ENCODE measurements around the gene TEX261. TPM values are rescaled to one million over a fixed set of nuclear protein-coding genes. Genes with fewer than 3 reads are reported as not detected.
"Not testable (repeated sequence)": the region's sequence is repeated elsewhere in the genome, so short reads cannot be mapped to it uniquely, and the experiment has no call there.

The TEX261 gene
- 10 to 100 TPM; 61.1 to 70.0 TPM for total RNA-seq
- 10 to 100 TPM; 39.6 to 43.0 TPM for polyA plus RNA-seq

- Mint-ChIP-seq H3K4me1 (peaks cover 24 to 40% (median 32%) of the 10 kb centered on the region in 4 donors), H3K27me3 (no peaks in the 10 kb centered on the region), H3K27ac (peak within 1 kb of the TSS; percentile 91 to 98 (median 95)), H3K4me3 (peak within 1 kb of the TSS; percentile 95 to 99 (median 96)), H3K9me3 (no peaks in the 10 kb centered on the region), H3K36me3 (peaks cover 15 to 29% of the 10 kb centered on the region in 2 donors)
- no peaks in the 10 kb centered on the region for H3K9me3 ChIP-seq (ENCODE audit: control insufficient read depth in 1 of 2, low read length in 2 of 2)
- intact Hi-C loops (cut with micrococcal nuclease), result loop anchor here (1.0 to 2.0 kb wide), 6 partner anchors 10 to 690 kb away; partner anchors contain the start of genes NAGK and PAIP2B
- peak; percentile 88 to 91 (median 89) for DNase-seq
- peak within 1 kb of the TSS; percentile 81 for H3K27ac ChIP-seq (ENCODE audit: low read depth, low read length)
- CTCF ChIA-PET (ENCODE audit: partially characterized antibody), result no interaction called here
- H3K27me3 ChIP-seq (ENCODE audit: insufficient read depth, low read length), result no peaks in the 10 kb centered on the region
- H3K4me1 ChIP-seq (ENCODE audit: insufficient read depth, low read length), result peaks cover 26% of the 10 kb centered on the region
- peak within 1 kb of the TSS; percentile 68 to 87 for H3K4me3 ChIP-seq (ENCODE audit: low read length in 2 of 2)
- peaks cover 14% of the 10 kb centered on the region for H3K36me3 ChIP-seq (ENCODE audit: insufficient read depth, low read length)
- POLR2A ChIA-PET (ENCODE audit: partially characterized antibody), result interaction anchor here (0.5 to 1.5 kb wide), 5 partner anchors 10 to 135 kb away, joined by 3 to 6 read pairs (median 4); partner anchors contain the start of genes ANKRD53, MCEE and NAGK
Measured at GRCh38 chr2:70994699-70995425, at the start of gene TEX261. TSS of gene TEX261 (minus strand) at chr2:70994873. CDS start at chr2:70994757, 116 bp downstream.

GRCh38 chr2:71043531-71044407 lies 49.1 kb upstream of the TEX261 start:
- no peak for DNase-seq
- no peaks in the 10 kb centered on the region for H3K9me3 Mint-ChIP-seq

GRCh38 chr2:71042287-71042686 lies 47.6 kb upstream of the TEX261 start:
- Histone ChIP-seq H3K27me3 (ENCODE audit: insufficient read depth, low read length) (peaks cover 5% of the 10 kb centered on the region), H3K4me1 (ENCODE audit: insufficient read depth, low read length) (no peaks in the 10 kb centered on the region), H3K36me3 (ENCODE audit: insufficient read depth, low read length) (no peaks in the 10 kb centered on the region), H3K4me3 (ENCODE audit: low read length in 2 of 2) (no peak overlapping the region), H3K9me3 (ENCODE audit: control insufficient read depth in 1 of 2, low read length in 2 of 2) (no peaks in the 10 kb centered on the region), H3K27ac (ENCODE audit: low read depth, low read length) (no peak overlapping the region)
- no peaks in the 10 kb centered on the region for H3K36me3 Mint-ChIP-seq
- ChIA-PET CTCF (ENCODE audit: partially characterized antibody) (no interaction called here), POLR2A (ENCODE audit: partially characterized antibody) (no interaction called here)
- H3K4me3 Mint-ChIP-seq, result no peak overlapping the region
- H3K27me3 Mint-ChIP-seq, result peaks cover 8 to 18% of the 10 kb centered on the region in 2 donors
- no peak for DNase-seq
- intact Hi-C loops (cut with micrococcal nuclease), result no loop called here
- H3K4me1 Mint-ChIP-seq, result no peaks in the 10 kb centered on the region
- no peaks in the 10 kb centered on the region for H3K9me3 Mint-ChIP-seq
- H3K27ac Mint-ChIP-seq, result no peak overlapping the region

More at GRCh38 chr2:71043531-71044407, 49.1 kb upstream of the TEX261 start:
- peaks cover 5% of the 10 kb centered on the region for H3K27me3 ChIP-seq (ENCODE audit: insufficient read depth, low read length)
- ChIA-PET CTCF (ENCODE audit: partially characterized antibody) (no interaction called here), POLR2A (ENCODE audit: partially characterized antibody) (no interaction called here)
- H3K4me3 Mint-ChIP-seq, result no peak overlapping the region
- no peak overlapping the region for H3K4me3 ChIP-seq (ENCODE audit: low read length in 2 of 2)
- H3K27ac ChIP-seq (ENCODE audit: low read depth, low read length), result no peak overlapping the region
- H3K4me1 ChIP-seq (ENCODE audit: insufficient read depth, low read length), result no peaks in the 10 kb centered on the region
- no peaks in the 10 kb centered on the region for H3K4me1 Mint-ChIP-seq
- H3K9me3 ChIP-seq (ENCODE audit: control insufficient read depth in 1 of 2, low read length in 2 of 2), result no peaks in the 10 kb centered on the region
- no peaks in the 10 kb centered on the region for H3K36me3 ChIP-seq (ENCODE audit: insufficient read depth, low read length)
- H3K27me3 Mint-ChIP-seq, result peaks cover 8% of the 10 kb centered on the region in 2 donors
- no peaks in the 10 kb centered on the region for H3K36me3 Mint-ChIP-seq
- no peak overlapping the region for H3K27ac Mint-ChIP-seq
- intact Hi-C loops (cut with micrococcal nuclease), result no loop called here

- DNase-seq; H3K27me3 ChIP-seq (ENCODE audit: insufficient read depth, low read length); H3K27ac Mint-ChIP-seq; H3K4me1 Mint-ChIP-seq; H3K9me3 ChIP-seq (ENCODE audit: control insufficient read depth in 1 of 2, low read length in 2 of 2); H3K4me3 Mint-ChIP-seq; H3K36me3 ChIP-seq (ENCODE audit: insufficient read depth, low read length); POLR2A ChIA-PET (ENCODE audit: partially characterized antibody); H3K27ac ChIP-seq (ENCODE audit: low read depth, low read length); H3K4me3 ChIP-seq (ENCODE audit: low read length in 2 of 2); H3K9me3 Mint-ChIP-seq; intact Hi-C loops (cut with micrococcal nuclease); H3K36me3 Mint-ChIP-seq; H3K4me1 ChIP-seq (ENCODE audit: insufficient read depth, low read length); CTCF ChIA-PET (ENCODE audit: partially characterized antibody): not testable (repeated sequence)
- H3K27me3 Mint-ChIP-seq, result peaks cover 6 to 26% of the 10 kb centered on the region in 2 donors
Measured at GRCh38 chr2:71036296-71036695, 41.6 kb upstream of the TEX261 start.

DNA sequence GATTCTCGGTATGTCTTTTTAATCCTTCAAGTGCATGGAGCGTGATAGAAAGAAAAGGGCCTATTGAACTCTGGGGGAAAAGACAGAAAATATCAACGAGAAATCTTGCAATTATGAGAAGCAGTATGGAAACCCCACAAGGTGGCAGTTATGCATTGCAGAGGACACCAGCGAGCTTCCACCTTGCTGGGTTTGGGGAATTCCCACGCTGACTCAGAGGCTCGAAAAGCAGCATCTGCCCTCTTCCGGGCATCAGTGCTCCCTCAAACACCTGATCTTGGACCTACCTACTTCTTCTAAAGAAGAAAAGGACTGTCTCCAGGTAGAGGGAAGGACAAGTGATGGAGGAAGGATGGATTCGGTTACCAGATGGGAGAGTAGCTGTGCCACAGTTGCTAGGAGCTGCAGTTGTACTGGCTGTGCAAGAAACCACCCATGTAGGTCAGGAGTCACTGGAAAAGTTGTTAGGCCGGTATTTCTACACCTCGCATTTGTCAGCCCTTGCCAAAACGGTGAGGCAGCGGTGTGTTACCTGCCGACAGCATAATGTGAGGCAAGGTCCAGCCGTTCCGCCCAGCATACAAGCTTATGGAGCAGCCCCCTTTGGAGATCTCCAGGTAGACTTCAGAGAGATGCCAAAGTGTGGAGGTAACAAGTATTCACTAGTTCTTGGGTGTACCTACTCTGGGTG lies 29.0 kb upstream of the TEX261 start:
- H3K36me3 ChIP-seq (ENCODE audit: insufficient read depth, low read length); intact Hi-C loops (cut with micrococcal nuclease); H3K36me3 Mint-ChIP-seq; H3K9me3 ChIP-seq (ENCODE audit: control insufficient read depth in 1 of 2, low read length in 2 of 2); H3K27me3 Mint-ChIP-seq; H3K4me3 Mint-ChIP-seq; H3K9me3 Mint-ChIP-seq; H3K27ac ChIP-seq (ENCODE audit: low read depth, low read length); H3K27me3 ChIP-seq (ENCODE audit: insufficient read depth, low read length); H3K4me3 ChIP-seq (ENCODE audit: low read length in 2 of 2); H3K4me1 ChIP-seq (ENCODE audit: insufficient read depth, low read length): not testable (repeated sequence)
- DNase-seq, result peak; percentile 40 to 82 (median 55)
- ChIA-PET CTCF (ENCODE audit: partially characterized antibody) (interaction anchor here (0.8 to 1.9 kb wide), 2 partner anchors 48 to 276 kb away, joined by 4 to 6 read pairs; no protein-coding TSS in a partner anchor), POLR2A (ENCODE audit: partially characterized antibody) (interaction anchor here (1.2 to 1.4 kb wide), 2 partner anchors 44 to 48 kb away, joined by 4 read pairs; partner anchors contain the start of gene NAGK)
- Mint-ChIP-seq H3K4me1 (peaks cover 7 to 10% (median 9%) of the 10 kb centered on the region in 4 donors), H3K27ac (peak overlapping the region; percentile 36 to 86 (median 72))

GRCh38 chr2:71021394-71021793 lies 26.7 kb upstream of the TEX261 start:
- H3K36me3 Mint-ChIP-seq; H3K27ac ChIP-seq (ENCODE audit: low read depth, low read length); H3K4me3 Mint-ChIP-seq; H3K27ac Mint-ChIP-seq; H3K27me3 ChIP-seq (ENCODE audit: insufficient read depth, low read length); DNase-seq; intact Hi-C loops (cut with micrococcal nuclease); H3K9me3 ChIP-seq (ENCODE audit: control insufficient read depth in 1 of 2, low read length in 2 of 2); H3K4me1 ChIP-seq (ENCODE audit: insufficient read depth, low read length); H3K36me3 ChIP-seq (ENCODE audit: insufficient read depth, low read length); H3K27me3 Mint-ChIP-seq; H3K4me3 ChIP-seq (ENCODE audit: low read length in 2 of 2); POLR2A ChIA-PET (ENCODE audit: partially characterized antibody); H3K9me3 Mint-ChIP-seq; CTCF ChIA-PET (ENCODE audit: partially characterized antibody): not testable (repeated sequence)
- peaks cover 7 to 10% (median 9%) of the 10 kb centered on the region in 4 donors for H3K4me1 Mint-ChIP-seq

GRCh38 chr2:71019989-71020388 lies 25.3 kb upstream of the TEX261 start:
- H3K9me3 ChIP-seq (ENCODE audit: control insufficient read depth in 1 of 2, low read length in 2 of 2); H3K9me3 Mint-ChIP-seq; CTCF ChIA-PET (ENCODE audit: partially characterized antibody); intact Hi-C loops (cut with micrococcal nuclease); POLR2A ChIA-PET (ENCODE audit: partially characterized antibody); H3K27ac Mint-ChIP-seq; H3K27ac ChIP-seq (ENCODE audit: low read depth, low read length); H3K4me3 ChIP-seq (ENCODE audit: low read length in 2 of 2); H3K4me3 Mint-ChIP-seq; H3K27me3 Mint-ChIP-seq; H3K27me3 ChIP-seq (ENCODE audit: insufficient read depth, low read length); H3K4me1 ChIP-seq (ENCODE audit: insufficient read depth, low read length); H3K36me3 ChIP-seq (ENCODE audit: insufficient read depth, low read length); H3K36me3 Mint-ChIP-seq; DNase-seq: not testable (repeated sequence)
- H3K4me1 Mint-ChIP-seq, result peaks cover 7 to 10% (median 9%) of the 10 kb centered on the region in 4 donors
